Activated gamma-delta T cell treated with anti-CD3 and anti-CD28 coated beads, Interleukin-2, amount 50 U/mL, for 16 hours (primary cell): ENCODE data around the gene SV2B.

ENCODE experiments used
- DNase-seq: peaks from one replicate; pipeline ENCODE4 v3.0.0-alpha.2; 2020; ENCODE audit warnings: low read depth

Gene SV2B

DNA sequence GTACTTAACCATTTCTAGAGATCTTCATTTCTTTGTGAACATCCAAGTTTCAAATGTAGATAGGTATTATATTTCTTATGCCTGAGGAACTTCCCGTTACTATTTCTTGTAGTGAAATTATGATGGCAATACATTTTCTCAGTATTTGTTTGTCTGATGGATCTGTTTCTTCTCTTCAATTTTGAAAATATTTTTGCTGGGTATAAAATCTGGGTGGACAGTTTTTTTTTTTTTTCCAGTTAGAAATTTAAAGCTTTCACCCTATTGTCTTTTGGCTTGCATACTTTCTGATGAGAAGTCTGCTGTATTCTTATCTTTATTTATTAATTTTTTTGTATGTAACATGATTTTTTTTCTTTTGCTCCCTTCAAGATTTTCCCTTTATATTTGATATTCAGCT, 175.8 kb downstream of the SV2B start:
- DNase-seq: no peak

GRCh38 chr15:91278951-91279350, 178.9 kb downstream of the SV2B start:
- DNase-seq: no peak

- DNase-seq: no peak
Measured at GRCh38 chr15:91279486-91279885, 179.4 kb downstream of the SV2B start.

DNA sequence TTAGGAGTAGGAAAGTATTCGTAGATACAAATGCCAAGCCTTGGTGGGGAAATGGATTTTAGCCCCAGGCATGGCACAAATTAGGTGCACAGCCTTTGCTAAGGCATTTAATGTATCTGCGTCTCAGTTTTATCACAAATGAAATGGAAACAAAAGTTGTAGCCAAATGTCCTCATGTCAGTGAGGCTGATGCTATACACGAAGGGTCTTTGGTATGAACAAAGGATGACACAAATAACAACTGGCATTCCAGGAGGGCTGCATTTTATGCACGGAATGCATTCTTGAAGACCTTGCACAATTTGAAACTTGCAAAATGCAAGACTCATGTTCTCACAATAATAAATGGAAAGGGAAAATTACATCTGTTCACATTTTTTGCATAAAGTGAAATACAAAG, 181.9 kb downstream of the SV2B start:
- DNase-seq: no peak

DNA sequence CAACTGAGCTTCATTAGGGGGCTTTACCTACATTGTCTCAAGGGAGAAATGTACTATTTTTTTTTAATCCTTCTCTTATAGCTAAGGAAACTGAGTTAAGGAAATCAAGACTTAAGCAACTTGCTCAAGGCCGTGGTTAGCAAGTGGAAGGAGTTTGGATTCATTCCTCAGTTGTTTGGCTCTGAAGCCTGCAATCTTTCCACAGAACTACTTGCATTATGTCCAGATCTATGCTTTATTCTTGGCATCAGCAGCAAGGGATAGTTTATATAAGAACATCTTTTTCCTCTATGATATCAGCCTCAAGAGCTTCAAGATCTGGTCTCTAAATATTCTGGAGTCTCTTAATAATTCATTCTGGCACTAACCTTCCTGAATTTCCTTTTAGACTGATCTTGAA, 182.4 kb downstream of the SV2B start:
- DNase-seq: no peak

DNA sequence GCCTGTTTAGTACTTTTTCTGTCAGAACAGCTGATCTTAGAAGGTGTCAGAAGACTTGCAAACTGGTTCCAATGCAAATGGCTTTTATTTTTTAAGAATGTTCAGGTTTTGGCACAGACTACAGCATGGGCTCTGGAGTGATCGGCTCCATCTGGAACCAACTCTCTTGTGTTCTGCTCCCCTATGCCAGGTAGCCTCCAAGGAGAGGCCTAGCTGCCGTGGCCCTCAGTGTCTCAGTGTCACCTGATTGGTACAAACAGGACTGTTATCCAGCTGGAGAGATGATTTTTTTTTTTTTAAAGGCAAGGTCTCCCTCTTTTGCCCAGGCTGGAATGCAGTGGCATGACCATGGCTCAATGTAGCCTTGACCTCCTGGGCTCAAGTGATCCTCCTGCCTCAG, 183.1 kb downstream of the SV2B start:
- no peak for DNase-seq

DNA sequence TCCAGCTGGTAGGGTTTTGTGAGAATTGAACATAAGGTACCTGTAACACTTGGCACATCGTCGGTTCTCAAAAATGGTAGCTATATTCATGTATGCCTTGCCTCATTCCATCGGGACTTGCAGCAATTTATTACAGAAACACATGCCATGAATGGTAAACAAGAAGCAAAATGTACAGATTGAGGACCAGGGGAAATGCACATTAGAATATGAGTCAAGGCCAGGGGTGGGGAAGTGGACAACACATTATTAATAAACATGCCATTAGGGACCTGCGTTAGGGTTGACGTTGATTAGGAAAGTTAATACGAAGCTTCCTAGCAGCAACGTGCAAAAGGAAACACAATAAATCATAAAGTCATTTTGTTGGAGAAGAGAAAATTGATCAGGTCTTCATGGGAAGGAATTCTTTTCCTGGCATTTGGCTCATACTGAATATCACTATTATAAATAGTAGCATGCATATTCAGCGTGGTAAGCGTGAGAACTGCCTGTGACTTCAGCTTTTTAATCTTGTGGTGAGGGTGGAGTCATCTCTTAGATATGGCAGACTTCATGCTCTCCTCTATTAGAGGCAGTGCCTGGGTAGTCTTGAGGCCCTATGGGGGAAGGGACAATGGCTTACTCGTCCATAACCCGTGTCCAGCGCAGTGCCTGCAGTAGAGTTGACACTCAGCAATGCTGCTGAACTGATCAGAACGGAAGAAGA, 184.9 kb downstream of the SV2B start:
- no peak for DNase-seq

DNA sequence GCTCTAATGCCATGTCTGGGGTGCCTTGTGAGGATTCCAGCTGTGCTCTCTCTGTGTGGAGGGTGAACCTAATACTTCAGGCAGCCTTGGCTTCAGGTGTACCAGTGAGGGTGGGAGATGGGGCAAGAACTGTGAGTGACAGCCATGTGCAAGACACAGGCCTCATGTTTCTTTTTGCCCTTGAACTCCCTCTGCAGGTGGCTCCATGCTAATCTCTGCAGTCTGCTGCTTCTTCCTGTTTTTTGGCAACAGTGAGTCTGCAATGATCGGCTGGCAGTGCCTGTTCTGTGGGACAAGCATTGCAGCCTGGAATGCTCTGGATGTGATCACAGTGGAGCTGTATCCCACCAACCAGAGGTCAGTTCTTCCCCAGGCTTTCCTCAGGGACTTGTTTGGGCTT, 189.3 kb downstream of the SV2B start:
- no peak for DNase-seq

DNA sequence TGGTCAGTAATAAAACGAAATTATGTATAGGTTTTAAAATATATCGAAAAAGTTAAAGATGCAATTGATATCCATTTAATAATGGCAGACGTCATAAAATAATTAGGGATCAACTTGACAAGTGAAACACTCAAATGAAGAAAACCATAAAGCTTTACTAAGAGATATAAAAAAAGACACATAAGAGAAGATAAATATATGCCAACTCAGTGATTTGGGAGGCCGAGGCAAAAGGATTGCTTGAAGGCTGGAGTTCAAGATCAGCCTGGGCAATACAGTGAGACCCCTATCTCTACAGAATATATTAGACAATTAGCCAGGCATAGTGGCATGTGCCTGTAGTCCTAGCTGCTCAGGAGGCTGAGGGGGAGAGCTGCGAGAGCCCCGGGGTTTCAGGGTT, 190.5 kb downstream of the SV2B start:
- DNase-seq: no peak

DNA sequence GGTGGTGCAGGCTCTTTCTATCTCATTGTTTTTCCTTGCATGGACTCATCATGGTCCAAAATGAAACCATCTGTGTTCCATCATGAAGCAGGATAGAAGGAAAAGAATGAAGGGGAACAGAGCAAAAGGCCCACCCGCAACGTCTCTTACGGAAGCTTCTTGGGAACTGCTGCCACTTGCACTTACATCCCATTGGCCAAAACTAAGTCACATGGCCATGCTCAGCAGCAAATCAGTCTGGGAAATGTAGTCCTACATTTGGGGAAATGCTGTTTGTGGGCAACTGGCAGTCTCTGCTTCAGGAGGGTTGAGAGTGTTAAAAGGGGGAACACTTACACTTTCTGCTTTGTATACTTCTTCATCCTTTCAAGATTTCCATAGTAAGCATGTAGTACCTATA, 191.6 kb downstream of the SV2B start:
- DNase-seq: no peak

DNA sequence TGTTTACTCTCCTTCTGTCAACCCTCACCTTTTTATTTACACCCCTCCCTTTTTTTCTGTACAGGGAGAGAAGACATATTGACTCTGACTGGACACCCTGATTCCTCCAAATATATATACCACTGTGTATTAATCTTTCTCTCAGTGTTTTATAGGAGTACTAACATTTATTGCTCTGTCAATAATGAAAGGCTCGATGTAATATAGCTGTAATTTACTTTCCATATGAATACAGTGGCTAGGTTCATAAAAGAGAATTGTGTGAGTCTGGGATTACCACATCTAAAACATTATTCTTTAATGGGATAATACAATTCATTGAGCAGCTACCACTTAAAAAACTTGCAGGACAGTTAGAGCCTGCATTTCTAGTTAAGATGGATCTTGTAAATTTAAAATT, 194.3 kb downstream of the SV2B start:
- DNase-seq: no peak

- no peak for DNase-seq
Measured at GRCh38 chr15:91294795-91295194, 194.7 kb downstream of the SV2B start.

GRCh38 chr15:91298101-91298500, 198.0 kb downstream of the SV2B start:
- no peak for DNase-seq

GRCh38 chr15:91302588-91303439, 202.8 kb downstream of the SV2B start:
- no peak for DNase-seq

DNA sequence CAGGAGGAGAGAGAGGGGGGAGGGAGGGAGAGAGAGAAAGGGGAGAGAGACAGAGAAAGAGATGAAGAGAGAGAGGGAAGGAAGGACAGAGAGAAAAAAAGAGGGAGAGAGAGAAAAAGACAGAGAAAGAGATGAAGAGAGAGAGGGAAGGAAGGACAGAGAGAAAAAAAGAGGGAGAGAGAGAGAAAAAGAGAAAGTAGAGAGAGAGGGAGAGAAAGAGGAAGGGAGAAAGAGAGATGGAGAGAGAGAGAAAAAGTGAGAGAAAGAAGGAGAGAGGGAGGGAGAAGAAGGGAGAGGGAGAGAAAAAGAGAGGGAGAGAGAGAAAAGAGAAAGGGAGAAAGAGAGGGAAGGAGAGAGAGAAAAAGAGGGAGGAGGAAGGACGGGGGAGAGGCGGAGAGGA, 204.2 kb downstream of the SV2B start:
- DNase-seq: no peak

GRCh38 chr15:91304786-91305185, 204.7 kb downstream of the SV2B start:
- DNase-seq: no peak

- no peak for DNase-seq
Measured at GRCh38 chr15:91306144-91306543, 206.1 kb downstream of the SV2B start.

GRCh38 chr15:91307601-91308000, 207.5 kb downstream of the SV2B start:
- DNase-seq: no peak

DNA sequence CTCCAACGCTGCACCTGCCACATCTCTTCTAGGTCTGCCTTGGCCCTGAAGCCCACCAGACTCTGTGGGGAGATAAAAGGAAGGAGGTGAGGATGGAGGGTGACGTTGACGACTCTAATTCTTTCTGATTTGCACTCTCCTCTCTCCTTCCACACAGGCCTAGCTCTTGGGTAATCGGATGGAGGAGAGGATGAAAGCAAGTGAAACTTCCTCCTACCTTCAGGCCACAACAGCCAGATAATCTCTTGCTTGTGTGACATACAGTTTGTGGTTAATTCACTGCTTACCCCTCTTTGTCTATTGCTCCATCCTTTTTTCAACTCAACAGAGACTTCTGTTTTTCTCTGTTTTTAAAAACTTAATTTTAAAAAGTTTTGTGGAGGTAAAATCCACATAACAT, 208.1 kb downstream of the SV2B start:
- no peak for DNase-seq

DNA sequence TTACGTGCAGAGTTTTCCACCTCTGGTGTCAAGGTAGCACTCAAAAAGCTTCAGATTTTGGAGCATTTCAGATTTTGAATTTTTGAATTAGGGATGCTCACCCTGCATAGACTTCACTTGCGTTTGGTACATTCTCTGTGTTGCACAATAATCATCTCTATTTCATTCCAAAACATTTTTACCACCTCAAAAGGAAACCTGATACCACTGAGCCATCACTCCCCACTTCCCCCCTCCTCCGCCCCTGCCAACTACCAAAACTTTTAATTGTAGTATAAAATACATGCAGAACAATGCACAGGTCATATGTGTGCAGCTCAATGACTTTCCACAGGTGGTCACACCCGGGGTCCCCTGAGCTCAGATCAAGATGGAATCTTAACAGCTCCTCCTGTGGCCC, 208.8 kb downstream of the SV2B start:
- no peak for DNase-seq

DNA sequence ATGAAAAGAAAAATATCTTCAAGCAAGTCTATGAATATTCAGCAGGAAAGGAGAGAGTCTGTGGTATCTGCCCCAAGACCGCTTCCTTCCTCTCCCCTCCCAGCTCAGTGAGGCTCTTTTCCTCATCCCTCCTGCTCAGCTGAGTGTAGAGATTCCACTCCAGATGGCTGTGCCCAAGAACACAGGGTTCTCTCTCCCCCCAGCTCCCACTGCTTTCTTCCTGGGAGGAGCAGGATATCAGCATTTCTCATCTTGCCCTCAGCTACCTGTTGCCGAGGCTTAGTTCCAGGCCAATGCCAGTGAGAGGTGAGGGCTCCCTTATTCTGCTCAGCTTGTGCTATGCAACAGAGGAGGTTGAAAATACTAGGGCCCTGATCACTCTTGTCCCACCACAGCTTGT, 211.9 kb downstream of the SV2B start:
- DNase-seq: no peak

GRCh38 chr15:91316126-91316525, 216.1 kb downstream of the SV2B start:
- DNase-seq: no peak

GRCh38 chr15:91318516-91318915, 218.5 kb downstream of the SV2B start:
- no peak for DNase-seq

DNA sequence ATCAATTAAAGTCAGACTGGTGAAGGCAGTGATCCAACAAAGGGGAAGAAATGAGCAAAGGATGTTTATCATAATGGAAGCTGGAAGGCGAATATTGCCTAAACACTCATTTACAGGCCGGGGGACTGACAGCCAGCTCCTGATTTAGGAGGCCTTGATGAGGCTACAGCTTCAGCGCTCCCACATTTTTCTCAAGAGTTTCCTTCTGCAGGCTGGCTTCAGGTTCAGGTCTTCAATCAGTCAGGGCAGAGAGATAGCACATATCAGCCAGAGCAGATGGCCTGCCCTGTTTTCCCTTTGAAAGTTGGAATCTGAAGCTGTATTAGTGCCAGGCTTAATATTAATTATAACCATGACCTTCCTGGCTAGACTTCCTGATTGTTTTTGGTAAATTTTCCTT, 218.9 kb downstream of the SV2B start:
- DNase-seq: no peak
